8988T (cell line): ENCODE data around the gene MEPE.

ENCODE experiments used
- DNase-seq: peaks from one replicate; pipeline ENCODE4 v3.0.0; 2011

The MEPE gene

GRCh38 chr4:87843936-87844335 lies 11.2 kb downstream of the MEPE start:
- DNase-seq: no peak

GRCh38 chr4:87844452-87844851 lies 11.7 kb downstream of the MEPE start:
- no peak for DNase-seq

- DNase-seq: no peak
Measured at GRCh38 chr4:87846226-87846625, 13.5 kb downstream of the MEPE start.

DNA sequence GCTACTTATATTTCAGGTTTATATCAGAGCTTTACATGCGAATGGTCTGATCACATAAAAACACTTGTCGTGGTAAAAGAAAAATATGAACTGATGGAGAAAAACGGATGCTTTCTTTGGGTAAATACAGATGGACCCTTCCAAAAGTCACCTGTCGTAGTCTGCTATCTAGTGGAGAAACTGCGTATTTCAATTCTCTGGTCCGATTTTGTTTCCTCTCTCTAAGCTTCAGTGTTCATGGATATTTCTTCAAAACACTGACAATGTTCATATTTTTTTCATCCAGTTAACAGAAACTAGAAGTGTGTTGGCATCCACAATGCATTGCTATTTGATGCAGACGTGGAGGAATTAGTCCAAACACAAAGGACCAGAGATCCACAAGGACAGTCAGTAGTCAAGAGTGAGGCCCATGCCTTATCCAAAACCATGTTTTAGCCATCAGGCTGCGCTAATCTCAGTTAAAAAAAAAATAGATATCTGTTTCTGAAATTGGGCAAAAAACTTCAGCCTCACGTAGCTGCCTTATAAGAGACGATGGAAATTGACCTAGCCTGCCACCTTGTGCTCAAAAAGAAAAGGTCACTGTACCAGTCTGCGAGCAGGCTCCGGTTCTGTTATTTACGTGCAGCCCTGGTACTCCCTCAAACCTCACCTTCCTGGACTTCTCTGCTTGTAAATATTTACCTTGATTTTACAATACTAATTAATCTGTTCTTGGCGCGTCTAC lies 16.0 kb downstream of the MEPE start:
- DNase-seq: no peak

DNA sequence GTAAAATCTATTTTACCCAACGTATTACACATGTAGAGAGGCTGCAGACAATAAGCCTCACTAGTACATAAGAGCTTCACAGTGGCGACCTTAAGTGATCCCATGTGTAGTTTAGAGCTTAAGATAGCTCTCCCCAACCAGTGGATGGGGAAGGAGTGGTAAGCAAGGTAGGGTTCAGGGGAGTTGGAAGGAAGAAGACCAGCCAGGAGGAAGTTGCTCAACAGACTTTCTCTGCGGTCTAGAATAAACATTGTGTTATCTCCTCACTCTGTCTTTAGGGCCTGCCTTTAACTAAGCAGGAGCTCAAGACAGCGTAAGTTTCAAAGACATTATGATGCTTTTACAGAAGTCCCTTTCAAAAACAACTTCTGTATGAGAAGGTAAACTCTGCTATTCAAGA lies 16.8 kb downstream of the MEPE start:
- DNase-seq: no peak

GRCh38 chr4:87851332-87851731 lies 18.6 kb downstream of the MEPE start:
- no peak for DNase-seq

DNA sequence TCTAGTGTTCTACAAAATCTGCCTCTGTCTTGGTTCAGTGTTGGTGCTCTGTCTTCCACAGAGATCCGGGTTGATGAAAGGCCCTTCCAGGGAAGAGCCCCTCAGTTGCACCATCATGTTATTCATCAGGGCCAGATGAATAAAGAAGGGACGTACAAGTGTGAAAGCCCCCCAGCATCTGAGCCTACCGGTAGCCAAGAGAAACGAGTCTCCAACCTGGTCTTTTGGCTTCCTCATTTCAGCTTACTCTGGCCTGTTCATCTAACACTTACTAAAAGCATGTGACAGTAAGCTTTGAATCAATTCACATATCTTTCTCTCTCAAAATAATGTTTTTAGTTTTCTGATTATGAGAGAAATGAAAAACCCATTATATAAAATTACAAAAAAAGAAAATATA lies 19.2 kb downstream of the MEPE start:
- DNase-seq: no peak

DNA sequence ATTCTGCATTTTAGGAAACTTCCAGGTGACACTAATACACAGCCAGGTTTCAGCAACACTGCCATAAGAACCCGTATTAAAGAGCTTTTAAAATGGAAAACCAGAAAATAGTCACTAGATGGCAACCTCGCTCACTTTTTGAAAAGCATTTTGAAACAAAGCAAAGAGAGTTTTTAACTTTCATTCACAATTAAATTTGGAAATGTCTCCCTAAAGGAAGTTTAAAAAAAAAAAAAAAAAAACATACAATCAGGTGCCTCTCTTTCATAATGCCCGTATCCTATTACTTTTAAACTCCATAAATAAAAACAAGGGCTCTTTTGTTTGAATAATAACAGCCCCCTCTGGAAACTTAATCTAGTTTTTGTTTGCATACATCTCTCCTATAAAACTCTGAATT lies 20.3 kb downstream of the MEPE start:
- no peak for DNase-seq

DNA sequence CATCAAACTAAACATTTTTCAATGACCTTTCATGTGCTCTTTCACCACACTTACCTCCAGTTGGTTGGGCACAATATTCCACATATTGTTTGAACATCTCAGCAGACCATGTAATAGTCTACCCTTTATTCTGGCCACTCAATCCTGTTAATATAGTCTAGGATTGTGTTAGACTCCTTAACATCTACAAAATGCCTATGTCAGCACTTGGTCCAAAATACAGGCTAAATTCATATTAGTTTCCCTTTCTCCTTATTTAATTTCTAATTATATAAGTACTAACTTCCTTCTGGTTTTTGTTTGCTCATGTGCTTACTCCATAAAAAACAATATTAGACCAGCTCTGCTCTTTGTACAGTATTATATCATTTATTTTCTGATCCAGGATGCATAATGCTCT lies 21.1 kb downstream of the MEPE start:
- DNase-seq: no peak

- no peak for DNase-seq
Measured at GRCh38 chr4:87855559-87855958, 22.8 kb downstream of the MEPE start.

- no peak for DNase-seq
Measured at GRCh38 chr4:87856816-87857215, 24.0 kb downstream of the MEPE start.

DNA sequence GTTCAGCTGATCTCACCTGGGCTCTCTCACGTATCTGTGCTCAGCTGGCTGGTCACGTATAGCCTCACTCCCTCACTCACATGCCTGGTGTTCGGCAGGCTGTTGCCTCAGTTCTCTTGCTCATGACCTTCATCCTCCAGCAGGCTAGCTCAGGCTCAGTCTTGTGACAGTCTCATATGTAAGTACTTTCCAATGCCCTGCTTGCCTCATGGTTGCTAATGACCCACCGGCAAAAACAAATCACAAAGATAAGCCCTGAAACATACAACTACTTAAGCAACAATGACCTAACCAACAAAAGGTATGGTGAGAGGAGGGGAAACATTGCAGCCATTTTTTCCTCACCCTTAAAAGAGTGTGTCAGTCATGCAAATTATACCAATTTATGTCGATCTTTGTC lies 25.0 kb downstream of the MEPE start:
- DNase-seq: no peak

DNA sequence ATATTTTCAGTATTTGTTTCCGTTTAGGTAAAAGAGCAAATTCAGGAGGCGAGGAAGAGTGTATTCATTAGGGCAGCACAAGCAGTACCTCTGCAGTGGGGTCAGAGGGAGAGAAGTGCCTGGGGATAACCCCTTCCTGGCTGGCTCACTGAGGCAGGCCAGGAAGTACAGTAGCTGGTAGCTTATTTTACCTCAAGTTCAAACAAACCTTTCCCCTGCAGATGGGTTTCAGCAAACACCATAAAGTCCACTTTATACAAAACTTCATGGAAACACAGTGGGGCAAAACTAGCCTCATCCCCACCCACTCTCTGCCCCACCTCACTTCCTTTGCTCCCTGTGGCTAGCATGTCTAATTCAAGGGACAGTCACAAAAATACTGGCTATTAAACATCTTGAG lies 29.5 kb downstream of the MEPE start:
- no peak for DNase-seq

GRCh38 chr4:87863486-87863885 lies 30.7 kb downstream of the MEPE start:
- DNase-seq: no peak

GRCh38 chr4:87864321-87864720 lies 31.6 kb downstream of the MEPE start:
- no peak for DNase-seq

DNA sequence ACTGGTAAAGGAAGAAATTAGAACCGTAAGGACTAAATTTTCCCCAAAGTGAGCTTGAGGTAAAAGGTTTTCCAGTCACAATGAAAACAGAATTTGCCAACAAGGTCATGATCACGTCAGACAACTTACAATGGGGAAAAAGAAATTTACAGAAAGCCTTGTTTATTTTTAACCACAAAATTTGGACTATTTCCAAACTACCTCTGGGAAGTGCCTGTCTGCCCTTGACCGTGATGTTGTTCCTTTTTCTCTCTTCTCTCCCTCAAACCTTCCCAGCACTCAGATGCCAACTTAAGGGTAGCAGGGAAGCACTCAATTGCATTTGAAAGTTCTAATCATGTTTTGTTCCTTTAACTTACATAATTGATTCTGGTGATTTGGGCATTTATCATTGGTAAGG lies 32.5 kb downstream of the MEPE start:
- DNase-seq: no peak

DNA sequence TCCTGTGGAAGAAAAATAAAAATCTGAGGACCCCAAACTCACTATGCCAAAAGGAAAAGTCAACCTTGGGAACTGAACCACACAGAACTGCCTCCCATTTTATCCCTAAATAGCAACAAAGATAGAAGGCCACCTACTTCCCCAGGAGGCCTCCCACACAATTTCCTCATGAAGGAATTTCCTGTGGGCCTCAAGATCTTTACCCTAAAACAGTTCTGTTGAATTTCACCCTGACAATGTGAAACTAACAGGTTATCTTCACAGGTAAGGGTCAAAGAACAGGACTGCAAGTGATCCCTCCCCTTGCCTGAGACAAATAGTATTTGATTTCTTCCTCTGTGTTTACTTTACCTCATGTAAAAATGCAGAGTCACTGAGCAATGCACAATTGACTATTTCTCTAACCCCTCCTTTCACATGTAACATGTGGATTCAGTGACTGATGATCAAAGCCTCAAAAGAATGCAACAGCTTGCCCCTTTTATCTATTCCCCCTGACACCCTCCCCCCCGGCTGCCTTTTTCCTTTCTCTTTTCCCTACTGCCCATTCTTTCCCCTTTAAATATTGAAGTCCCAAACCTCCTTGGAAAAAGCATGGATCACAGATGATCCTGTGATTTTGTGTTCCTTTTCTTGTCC lies 33.3 kb downstream of the MEPE start:
- DNase-seq: no peak

DNA sequence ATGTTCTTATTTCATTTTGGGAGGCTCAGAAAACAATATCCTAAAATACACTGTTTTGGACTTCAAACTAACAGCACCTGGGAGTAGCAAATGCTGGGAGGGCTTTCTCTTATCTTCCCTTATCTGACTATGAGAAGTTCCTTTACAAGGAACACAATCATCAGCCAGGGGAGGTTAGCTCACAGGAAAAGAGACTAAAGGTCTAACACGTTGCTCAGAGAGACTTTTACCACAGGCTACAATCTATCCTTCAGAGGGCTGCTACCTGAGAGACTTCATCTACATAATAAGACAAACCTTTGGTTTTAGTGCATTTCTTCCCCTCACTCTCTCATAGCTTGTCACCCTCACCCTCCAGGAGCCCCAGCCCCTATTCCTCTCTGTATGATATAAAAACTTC lies 35.8 kb downstream of the MEPE start:
- DNase-seq: no peak

GRCh38 chr4:87872028-87872427 lies 39.3 kb downstream of the MEPE start:
- no peak for DNase-seq

- no peak for DNase-seq
Measured at GRCh38 chr4:87875191-87875590, 42.4 kb downstream of the MEPE start.

GRCh38 chr4:87880106-87880505 lies 47.3 kb downstream of the MEPE start:
- DNase-seq: no peak

DNA sequence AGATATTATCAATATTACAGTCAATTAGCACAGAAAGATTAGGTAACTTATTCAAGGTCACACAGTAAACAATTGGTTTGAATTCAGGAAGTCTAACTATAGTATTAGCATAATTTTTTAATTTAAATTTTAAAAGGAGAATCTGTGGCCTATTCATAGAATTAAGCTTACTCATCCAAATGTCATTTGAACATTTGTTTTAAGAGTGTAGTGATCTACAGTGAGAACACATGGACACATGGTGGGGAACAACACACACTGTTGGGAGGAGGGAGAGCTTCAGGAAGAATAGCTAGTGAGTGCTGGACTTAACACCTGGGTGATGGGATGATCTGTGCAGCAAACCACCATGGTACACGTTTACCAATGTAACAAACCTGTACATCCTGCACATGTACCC lies 48.3 kb downstream of the MEPE start:
- DNase-seq: no peak

- DNase-seq: no peak
Measured at GRCh38 chr4:87882321-87882720, 49.6 kb downstream of the MEPE start.

DNA sequence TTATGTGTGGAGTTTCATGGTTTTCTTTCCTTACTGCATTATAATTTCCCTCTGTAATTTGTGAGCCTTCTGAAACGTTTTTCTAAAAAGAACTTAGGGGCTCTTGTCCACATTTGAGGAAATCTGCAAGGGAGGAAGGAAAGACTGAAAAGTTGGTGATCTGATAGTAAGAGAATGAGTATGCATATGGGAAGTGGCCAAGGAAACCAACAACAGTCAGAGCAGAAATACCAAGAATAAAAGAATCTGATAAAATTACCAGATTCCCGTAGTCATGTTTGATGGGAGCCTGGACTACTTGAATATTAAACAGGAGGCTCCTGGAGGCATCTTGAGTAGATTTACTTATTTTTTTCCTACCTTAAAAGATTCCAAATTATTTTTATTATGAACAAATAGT lies 50.1 kb downstream of the MEPE start:
- DNase-seq: no peak

- DNase-seq: no peak
Measured at GRCh38 chr4:87884976-87885549, 52.3 kb downstream of the MEPE start.
